Measurements from ENCODE around the gene STARD10. TPM values are rescaled to one million over a fixed set of nuclear protein-coding genes. Genes with fewer than 3 reads are reported as not detected.

Gene STARD10
- total RNA-seq, 2 experiments from 2014 or later = 10.4 to 12.9 TPM

- peak overlapping the region; percentile 81 for H3K4me2 ChIP-seq (ENCODE audit: low read length)
- no peak for TF ChIP-seq CTCF (conservative IDR thresholded peaks at IDR 0.05; ENCODE audit: low read length)
- TF ChIP-seq EZH2phosphoT487 (IDR thresholded peaks at IDR 0.05; ENCODE audit: borderline replicate concordance, low read depth, low read length) = no peak
- POLR2A ChIA-PET = interaction anchor here (1.6 kb wide), 1 partner anchor 54 kb away, joined by 4 read pairs; no protein-coding TSS in a partner anchor
Observed at GRCh38 chr11:72738199-72739141, 55.4 kb downstream of the STARD10 start.

GRCh38 chr11:72737336-72737735 is 56.5 kb downstream of the STARD10 start:
- Histone ChIP-seq H4K20me1 (ENCODE audit: insufficient read depth, low read length) (no peaks in the 10 kb centered on the region), H3K4me3 (ENCODE audit: low read depth, low read length, poor library complexity, severe bottlenecking) (peak overlapping the region; percentile 34), H3K4me1 (ENCODE audit: insufficient read depth, low read length, poor library complexity, severe bottlenecking) (peaks cover 64% of the 10 kb centered on the region), H3K4me2 (ENCODE audit: low read length) (peak overlapping the region; percentile 81), H2AFZ (ENCODE audit: low read length) (no peak overlapping the region), H3K27ac (ENCODE audit: low read depth, low read length, poor library complexity, severe bottlenecking) (peak overlapping the region; percentile 63), H3K9me3 (ENCODE audit: low read length) (no peaks in the 10 kb centered on the region), H3K36me3 (ENCODE audit: insufficient read depth, low read length) (peaks cover 2% of the 10 kb centered on the region), H3K79me2 (ENCODE audit: insufficient read depth, low read depth, low read length) (peaks cover 22% of the 10 kb centered on the region; the same call in 1 of the 2 replicates), H3K9me2 (ENCODE audit: insufficient read depth, low read length) (no peaks in the 10 kb centered on the region)
- intact Hi-C loops (cut with micrococcal nuclease; ENCODE audit: unreplicated experiment) = loop anchor here (5.0 kb wide), 1 partner anchor 415 kb away; no protein-coding TSS in a partner anchor
- BruUV-seq (replicated peaks) = no TSS peak
- no peak for DNase-seq (ENCODE audit: low spot score)
- TF ChIP-seq EZH2phosphoT487 (IDR thresholded peaks at IDR 0.05; ENCODE audit: borderline replicate concordance, low read depth, low read length) = no peak
- TF ChIP-seq CTCF (conservative IDR thresholded peaks at IDR 0.05; ENCODE audit: low read length) = no peak
- ChIA-PET CTCF (ENCODE audit: unreplicated experiment) (interaction anchor here (0.6 kb wide), 2 partner anchors 51 to 409 kb away, joined by 3 read pairs; no protein-coding TSS in a partner anchor), POLR2A (interaction anchor here (1.0 kb wide), 1 partner anchor 15 kb away, joined by 4 read pairs; no protein-coding TSS in a partner anchor)

More at GRCh38 chr11:72738199-72739141, 55.4 kb downstream of the STARD10 start:
- peak; percentile 90 for DNase-seq (ENCODE audit: low spot score)
- no peaks in the 10 kb centered on the region for H3K9me3 ChIP-seq (ENCODE audit: low read length)
- no peak overlapping the region for H2AFZ ChIP-seq (ENCODE audit: low read length)
- peaks cover 22% of the 10 kb centered on the region; the same call in 1 of the 2 replicates for H3K79me2 ChIP-seq (ENCODE audit: insufficient read depth, low read depth, low read length)
- intact Hi-C loops (cut with micrococcal nuclease; ENCODE audit: unreplicated experiment) = loop anchor here (2.0 to 5.0 kb wide), 2 partner anchors 76 to 414 kb away; partner anchors contain the start of gene ATG16L2
- no peaks in the 10 kb centered on the region for H3K9me2 ChIP-seq (ENCODE audit: insufficient read depth, low read length)
- no peaks in the 10 kb centered on the region for H3K36me3 ChIP-seq (ENCODE audit: insufficient read depth, low read length)
- no peaks in the 10 kb centered on the region for H4K20me1 ChIP-seq (ENCODE audit: insufficient read depth, low read length)
- no TSS peak for BruUV-seq (replicated peaks)
- H3K27ac ChIP-seq (ENCODE audit: low read depth, low read length, poor library complexity, severe bottlenecking) = peak overlapping the region; percentile 63
- CTCF ChIA-PET (ENCODE audit: unreplicated experiment) = interaction anchor here (0.6 to 1.0 kb wide), 3 partner anchors 12 to 54 kb away, joined by 3 to 4 read pairs (median 3); no protein-coding TSS in a partner anchor
- H3K4me3 ChIP-seq (ENCODE audit: low read depth, low read length, poor library complexity, severe bottlenecking) = peak overlapping the region; percentile 60
- H3K4me1 ChIP-seq (ENCODE audit: insufficient read depth, low read length, poor library complexity, severe bottlenecking) = peaks cover 75% of the 10 kb centered on the region

Measured in OCI-LY7 (cell line).